NCI-H2171 treated with DMSO at 0.1 percent for 48 hours (cell line): Measurements from ENCODE around the gene MAP3K3.
A peak's percentile ranks its signal among the peaks of the same experiment; 100 is the strongest.

ENCODE experiments used
- DNase-seq: peaks from one replicate; lab custom pipeline; 2025; lab: John Stamatoyannopoulos, UW

The MAP3K3 gene

GRCh38 chr17:63621684-63622573 lies at the start of gene MAP3K3:
Gene MAP3K3, plus strand, starts transcription at chr17:63622417. Its CDS starts 343 bp downstream, at chr17:63622760.
- peak; percentile 100 for DNase-seq

DNA sequence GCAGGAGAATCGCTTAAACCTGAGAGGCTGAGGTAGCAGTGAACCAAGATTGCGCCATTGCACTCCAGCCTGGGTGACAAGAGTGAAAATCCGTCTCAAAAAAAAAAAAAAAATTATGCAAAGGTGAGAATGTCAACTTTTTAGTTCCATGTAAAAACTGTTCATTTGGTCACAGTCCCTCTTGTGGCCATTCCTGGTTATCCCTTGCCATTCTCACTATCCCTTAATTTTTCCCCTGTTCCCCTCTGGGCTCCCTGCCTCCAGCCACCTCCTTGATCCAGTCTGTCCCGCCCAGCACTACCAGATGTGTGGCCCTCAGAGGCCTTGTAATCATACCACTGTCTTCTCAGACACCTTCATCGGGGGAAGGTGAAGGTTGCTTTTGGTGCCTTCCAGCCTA lies 48.6 kb upstream of the MAP3K3 start:
- DNase-seq = no peak

- no peak for DNase-seq
These were observed 44.0 kb upstream of the MAP3K3 start for GRCh38 chr17:63578027-63578768.

DNA sequence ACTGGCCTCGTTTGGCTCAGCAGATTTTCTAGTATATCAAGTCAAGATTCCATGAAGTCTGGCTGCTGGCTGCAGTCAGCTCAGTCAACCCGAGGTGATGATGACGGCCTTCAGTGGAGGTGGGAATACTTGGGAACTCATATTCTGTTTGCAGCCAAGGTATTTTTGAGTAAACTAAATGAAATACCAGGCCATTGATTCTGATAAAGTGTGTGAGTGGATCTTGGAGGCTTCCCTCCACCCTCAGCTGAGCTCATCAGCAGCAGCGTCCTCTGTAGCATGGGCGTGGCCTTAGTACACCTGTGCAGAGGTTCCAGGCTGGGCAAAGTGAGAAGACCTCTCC lies 43.5 kb upstream of the MAP3K3 start:
- no peak for DNase-seq

GRCh38 chr17:63579633-63580032 lies 42.6 kb upstream of the MAP3K3 start:
- DNase-seq = no peak

DNA sequence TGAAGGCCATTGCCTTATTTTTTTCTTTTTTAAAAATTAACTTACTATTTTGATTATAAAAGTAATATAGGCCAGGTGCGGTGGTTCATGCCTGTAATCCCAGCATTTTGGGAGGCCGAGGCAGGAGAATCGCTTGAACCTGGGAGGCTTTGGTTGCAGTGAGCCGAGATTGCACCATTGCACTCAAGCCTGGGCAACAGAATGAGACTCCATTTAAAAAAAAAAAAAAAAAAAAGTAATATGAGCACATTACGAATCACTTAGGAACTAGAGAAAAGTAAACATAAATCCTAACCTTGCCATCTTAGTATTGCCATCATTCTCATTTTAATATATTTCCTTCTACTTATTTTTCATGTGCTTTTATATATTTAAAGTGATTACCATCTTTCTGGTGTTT lies 34.4 kb upstream of the MAP3K3 start:
- DNase-seq = no peak

- no peak for DNase-seq
These were observed 33.4 kb upstream of the MAP3K3 start for GRCh38 chr17:63588797-63589196.

- no peak for DNase-seq
These were observed 32.6 kb upstream of the MAP3K3 start for GRCh38 chr17:63589646-63590045.

DNA sequence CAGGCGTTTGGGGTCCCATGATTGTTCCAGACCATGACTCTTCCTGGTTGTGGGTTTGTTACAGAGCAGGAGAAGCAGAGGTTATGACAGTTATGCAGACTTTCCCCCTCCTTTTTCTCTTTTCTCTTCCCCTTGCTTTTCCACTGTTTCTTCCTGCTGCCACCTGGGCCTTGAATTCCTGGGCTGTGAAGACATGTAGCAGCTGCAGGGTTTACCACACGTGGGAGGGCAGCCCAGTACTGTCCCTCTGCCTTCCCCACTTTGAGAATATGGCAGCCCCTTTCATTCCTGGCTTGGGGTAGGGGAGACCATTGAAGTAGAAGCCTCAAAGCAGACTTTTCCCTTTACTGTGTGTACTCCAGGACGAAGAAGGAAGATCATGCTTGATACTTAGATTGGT lies 29.4 kb upstream of the MAP3K3 start:
- no peak for DNase-seq

GRCh38 chr17:63595132-63595531 lies 27.1 kb upstream of the MAP3K3 start:
- DNase-seq = no peak

DNA sequence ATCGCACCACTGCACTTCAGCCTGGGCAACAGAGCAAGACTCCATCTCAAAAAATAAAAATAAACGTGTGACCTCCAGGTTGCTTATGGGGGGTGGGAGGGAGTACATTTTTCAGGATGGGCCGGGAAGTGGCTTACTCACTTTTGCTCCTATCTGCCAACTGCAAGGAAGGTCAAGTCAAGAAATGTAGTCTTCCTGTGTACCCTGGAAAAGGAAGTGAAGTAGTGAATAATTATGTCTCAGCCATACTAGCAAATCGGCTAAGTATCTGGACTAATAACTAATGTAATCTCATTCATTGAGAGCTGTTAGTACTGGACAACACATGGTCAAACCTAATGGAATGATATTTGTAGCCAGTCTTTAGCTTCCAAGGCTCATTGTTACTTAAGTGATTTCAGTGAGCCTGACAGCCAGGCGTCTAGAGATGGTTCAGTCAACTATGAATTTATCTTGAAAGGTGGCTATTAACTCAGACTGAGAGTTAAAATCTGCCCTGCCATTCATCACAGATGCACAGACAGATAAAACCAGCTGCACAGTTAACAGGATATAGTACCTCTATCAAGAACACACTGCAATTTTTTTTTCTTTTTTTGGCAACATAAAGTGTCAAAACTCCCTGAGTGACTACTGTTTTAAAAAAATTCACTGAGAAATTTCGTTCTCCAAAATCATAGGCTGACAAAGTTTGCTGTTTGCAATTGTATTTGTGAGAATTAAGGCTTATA lies 25.2 kb upstream of the MAP3K3 start:
- DNase-seq = no peak

GRCh38 chr17:63598281-63598680 lies 23.9 kb upstream of the MAP3K3 start:
- DNase-seq = no peak

- peak; percentile 80 for DNase-seq
These were observed 21.4 kb upstream of the MAP3K3 start, which contains the start of gene TACO1 for GRCh38 chr17:63600569-63601438. Gene TACO1, plus strand, starts transcription at chr17:63600895. Its CDS starts 189 bp downstream, at chr17:63601084.

DNA sequence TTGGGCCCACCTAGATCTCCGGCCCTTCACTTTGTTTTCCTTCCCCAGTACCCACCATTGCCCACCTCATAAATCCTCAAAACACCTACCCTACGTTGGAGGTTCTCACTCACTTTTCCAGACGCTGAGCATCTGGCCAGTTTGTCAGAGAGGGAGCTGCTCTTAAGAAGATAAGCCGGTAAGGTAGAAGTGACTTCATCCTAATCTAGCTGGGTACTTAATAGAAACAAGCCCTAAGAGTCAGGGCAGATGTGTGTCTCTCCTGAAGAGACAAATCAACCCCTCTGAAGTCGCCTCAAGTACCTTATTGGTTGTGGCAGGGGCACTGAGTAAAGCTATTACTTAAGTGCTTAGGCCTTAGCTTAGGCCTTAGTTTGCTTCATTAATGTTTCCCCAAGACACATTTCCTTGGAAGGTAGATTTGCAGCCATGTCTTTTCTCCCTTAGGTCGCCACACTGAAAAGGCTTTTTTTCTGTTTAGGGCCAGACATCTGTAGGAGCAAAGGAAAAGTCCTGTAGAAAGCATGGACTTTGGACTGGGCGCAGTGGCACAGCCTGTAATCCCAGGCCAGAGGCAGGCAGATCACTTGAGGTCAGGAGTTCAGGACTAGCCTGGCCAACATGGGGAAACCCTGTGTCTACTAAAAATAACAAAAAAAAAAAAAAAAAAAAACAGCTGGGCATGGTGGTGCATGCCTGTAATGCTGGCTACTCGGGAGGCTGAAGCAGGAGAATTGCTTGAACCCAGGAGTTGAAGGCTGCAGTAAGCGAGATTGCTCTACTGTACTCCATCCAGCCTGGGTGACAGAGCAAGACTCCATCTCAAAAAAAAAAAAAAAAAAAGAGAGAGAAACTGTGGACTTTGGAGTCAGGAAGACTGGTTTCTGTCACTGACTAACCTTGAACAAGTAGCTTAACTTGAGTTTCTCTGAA lies 20.5 kb upstream of the MAP3K3 start:
- DNase-seq = no peak

GRCh38 chr17:63609816-63610573 lies 12.2 kb upstream of the MAP3K3 start:
- no peak for DNase-seq

- no peak for DNase-seq
These were observed 11.4 kb upstream of the MAP3K3 start for GRCh38 chr17:63610854-63611253.

- DNase-seq = no peak
These were observed 10.9 kb upstream of the MAP3K3 start for GRCh38 chr17:63611354-63611753.

GRCh38 chr17:63613663-63614062 lies 8.6 kb upstream of the MAP3K3 start:
- no peak for DNase-seq

- no peak for DNase-seq
These were observed 961 bp upstream of the MAP3K3 start for GRCh38 chr17:63621229-63621683.
